Raji (cell line): ENCODE data around the gene KCNN3.

Source experiments
- POLR2A ChIP-seq: IDR thresholded peaks from 2 replicates; pipeline ENCODE4 v1.6.1; 2011; ENCODE audit warnings: low read depth, low read length, control low read depth; ENCODE audit not compliant: insufficient read depth

KCNN3 gene

DNA sequence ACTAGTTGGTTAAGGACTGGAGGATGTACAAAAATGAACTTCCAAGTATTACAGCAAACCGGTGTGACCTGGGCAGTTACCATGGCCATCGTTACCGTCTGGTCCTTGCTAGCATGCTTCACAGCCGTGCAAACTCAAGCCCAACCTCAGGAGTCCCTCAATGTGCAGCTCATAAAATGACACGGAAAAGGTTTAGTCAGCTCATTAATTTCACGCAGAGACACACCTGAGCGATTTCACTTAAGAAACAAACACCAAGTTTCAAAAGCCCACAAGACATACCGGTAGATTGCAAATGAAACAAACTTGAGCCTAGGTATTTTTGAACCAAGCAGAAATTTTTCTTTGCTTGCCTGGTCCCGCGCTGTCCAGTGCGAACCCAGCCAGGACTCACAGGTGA is 157.1 kb downstream of the KCNN3 start:
- no peak for TF ChIP-seq POLR2A

DNA sequence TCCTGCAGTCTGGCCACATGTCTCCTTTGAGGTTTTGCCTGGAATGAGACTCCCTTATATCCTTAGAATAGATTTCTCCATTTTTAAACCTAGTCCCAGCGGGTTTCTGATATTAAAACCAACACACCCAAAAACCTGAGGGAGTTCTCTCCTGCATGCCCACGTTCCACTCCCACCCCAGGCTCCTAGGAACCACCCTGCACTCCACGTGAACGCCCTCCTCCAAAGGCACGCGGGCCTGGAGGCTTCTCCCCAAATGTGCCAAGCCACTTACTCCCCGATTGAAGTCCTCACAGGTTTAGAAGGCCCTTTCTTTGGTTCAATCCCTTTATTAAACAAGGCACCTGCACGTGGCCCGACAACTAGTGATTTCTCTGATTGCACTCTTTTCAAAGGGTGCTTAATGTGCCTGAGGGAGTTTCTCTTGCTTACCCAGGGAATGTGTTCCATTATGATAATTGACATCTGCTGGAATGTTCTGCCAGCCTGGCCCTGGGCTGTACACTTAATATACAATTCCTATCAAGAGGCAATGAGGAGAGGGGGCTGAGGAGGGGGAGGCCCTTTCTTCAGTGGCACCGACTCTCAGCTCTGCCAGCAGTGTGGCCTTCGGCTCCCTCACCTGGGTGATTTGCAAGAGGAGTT is 157.8 kb downstream of the KCNN3 start:
- no peak for TF ChIP-seq POLR2A

DNA sequence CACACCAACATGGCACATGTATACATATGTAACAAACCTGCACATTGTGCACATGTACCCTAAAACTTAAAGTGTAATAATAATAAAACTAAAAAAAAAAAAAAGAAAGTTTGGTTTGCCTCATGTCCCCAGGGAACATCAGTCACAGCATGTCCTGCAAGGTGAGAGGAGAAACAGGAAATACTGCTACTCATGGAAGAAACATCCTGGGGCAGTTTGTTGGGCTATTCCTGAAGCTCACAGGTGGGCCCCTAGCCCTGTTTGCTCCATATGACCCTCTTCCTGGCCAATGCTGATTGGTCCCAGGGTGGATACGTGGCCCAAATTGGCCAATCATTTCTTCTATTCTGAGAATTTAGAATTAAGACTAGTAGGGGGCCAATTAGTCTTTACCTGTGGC is 158.7 kb downstream of the KCNN3 start:
- TF ChIP-seq POLR2A = no peak

DNA sequence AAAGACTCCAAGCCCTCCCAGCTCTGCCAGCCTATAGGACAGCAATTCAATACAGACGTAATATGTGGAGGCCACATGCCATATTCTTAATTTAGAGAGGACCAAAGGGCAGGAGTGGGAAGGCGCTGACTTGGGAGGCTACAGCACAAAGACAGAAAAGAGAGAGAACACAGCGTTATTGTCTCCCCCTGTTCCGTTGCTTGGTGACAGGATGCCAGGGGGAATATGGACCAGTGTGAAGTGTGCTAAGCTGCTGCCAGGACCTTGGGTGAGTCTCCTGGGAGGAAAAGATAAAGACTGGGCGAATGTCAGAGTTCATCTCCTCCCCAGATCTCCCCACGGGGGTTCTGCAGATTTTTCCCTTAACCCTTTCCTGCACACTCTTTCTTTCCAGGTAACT is 160.0 kb downstream of the KCNN3 start:
- no peak for TF ChIP-seq POLR2A

DNA sequence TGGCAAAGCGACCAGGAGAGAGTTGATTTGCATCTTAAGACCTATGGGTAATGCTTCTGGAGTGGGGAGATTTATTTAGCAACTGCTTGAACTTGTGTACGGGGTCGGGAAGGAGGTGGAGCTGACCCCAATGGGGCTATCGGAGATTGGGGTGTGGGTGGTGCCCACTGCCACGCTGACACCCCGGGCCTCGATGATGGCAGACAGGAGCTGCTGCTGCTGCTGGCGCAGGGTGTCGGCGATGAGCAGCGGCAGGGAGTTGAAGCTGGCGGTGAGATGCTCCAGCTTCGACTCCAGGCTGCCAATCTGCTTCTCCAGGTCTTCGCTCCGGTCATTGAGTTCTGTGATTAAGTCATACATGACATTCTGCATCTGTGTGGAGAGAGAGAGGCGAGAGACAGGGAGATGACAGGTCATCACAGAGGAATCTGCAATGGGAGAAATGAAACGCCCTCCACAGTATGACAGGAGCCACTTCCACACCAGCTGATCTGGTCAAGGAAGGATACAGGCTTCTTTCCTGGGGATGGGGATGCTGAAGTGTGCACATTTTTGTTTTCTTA is 162.1 kb downstream of the KCNN3 start:
- TF ChIP-seq POLR2A = no peak

DNA sequence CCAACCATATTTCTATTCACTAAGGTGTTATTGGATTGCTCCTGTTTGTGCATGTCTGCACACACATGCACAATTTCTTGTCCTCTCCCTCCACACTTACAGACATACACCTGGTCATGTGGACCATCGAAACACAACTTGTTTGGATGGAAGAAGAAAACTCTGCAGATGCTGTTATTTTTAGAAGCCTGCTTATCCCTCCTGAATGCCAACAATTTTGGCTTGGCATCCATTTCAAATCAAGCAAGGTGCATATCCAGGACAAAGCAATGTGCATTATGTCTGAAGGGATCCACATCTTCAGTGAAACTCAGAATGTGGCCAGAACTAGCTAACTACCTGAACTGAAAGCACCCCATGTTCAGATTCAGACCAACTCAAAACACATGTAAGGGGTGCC is 163.2 kb downstream of the KCNN3 start:
- TF ChIP-seq POLR2A = no peak

DNA sequence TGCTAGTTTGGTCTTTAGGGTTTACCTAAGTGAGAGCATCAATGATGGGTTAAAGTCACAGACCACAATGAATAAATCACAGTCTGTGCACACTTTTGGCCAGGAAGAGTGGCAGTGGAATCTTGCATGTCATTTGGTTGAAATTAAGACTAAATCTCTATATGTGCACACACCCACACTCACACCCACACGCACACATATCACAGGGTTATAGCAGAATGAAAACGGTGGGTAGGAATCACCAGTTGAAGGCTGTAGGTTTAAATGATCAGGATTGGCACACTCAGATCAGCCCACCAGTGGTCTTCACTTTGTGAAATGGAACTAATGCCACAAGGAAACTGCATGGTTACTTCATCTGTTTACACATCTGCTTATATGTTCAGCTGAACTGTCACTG is 164.5 kb downstream of the KCNN3 start:
- TF ChIP-seq POLR2A = no peak

DNA sequence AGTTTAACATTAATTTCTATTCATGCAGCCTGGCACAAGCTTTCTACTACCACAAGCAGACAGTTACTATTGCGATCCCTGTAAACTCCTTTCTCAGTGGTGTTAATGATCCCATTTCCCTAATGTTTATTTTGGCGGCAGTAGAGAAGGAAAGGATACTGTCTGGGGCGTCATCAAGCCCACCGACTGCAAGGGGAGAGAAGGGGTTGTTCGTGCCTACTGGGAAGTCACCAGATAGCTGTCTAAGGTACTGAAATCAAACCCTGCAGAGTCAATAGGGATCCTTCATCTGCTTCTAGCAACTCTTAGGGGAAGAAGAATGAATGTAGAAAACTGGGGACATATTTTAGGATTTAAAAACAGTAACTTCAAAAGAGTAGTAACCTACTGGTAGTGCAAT is 166.9 kb downstream of the KCNN3 start:
- no peak for TF ChIP-seq POLR2A

DNA sequence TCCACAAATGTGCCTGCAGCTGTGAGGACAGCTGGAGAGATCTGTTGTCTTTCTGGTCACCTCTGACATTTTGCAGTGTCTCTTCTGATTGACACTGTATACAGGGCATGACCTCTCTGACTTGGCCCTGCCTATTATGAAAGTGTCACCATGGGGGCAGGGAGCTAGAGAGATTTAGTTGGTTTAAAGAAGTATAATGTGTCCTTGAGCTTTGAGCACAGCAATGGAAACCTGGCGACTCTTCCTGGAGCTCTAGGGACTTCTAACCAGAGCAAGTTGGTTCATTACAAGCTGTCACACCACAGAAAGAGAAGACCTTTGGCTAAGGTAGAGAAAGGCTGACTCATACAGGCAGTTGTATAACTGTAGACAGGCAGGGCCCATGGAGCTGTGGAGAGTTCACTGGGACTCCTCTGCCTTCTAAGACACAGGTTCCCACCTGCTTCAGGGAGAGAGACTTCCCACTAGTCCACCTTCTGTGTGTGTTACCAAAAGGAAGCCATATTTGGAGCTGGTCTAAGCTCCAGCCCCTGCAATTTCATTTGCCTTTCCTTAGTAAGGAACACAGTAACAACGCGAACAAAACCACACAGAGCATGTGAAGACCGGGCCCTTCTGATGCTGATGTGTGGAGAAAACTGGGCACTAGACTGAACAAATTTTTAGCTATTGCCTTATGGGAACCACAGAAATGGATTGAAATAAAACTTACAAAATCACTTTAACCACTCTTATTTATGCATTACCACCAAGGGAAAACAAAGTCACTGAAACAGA is 171.6 kb downstream of the KCNN3 start:
- no peak for TF ChIP-seq POLR2A

DNA sequence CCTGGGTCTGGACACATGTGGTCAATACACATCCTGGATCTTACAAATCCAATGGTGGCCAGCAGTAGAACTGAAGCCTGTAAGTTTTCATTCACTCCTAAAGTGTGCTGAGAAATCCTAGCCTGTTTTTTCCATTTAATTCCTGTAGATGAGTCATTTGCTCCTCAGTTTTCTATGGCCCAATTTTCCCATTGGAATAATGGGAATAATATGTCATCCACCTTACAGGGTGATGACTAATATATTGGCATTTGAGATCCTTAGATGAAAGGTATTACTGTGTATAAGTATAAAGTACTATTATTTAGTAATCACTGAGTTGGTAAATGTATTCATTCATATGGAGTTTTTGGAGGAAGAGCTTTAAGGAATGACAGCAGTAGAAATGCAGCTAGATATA is 172.4 kb downstream of the KCNN3 start:
- no peak for TF ChIP-seq POLR2A

DNA sequence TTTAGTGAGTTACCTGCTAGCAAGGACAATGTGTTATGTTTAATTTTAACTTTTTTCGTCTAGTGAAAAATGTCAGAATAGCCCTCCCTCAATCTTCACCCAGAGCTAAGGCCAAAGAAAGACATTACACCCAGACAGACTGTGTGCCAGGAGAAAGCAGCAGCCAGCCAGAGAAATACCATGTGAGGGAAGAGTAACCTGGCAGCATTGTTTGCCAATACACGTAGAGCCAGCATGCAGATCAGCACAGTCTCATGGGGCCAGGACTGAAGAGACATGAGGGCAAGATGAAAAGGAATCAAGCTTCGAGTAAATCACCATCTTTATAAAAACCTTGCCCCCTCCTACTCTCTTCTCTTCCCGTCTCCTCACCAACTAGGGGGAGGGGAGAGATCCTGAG is 173.6 kb downstream of the KCNN3 start:
- no peak for TF ChIP-seq POLR2A

DNA sequence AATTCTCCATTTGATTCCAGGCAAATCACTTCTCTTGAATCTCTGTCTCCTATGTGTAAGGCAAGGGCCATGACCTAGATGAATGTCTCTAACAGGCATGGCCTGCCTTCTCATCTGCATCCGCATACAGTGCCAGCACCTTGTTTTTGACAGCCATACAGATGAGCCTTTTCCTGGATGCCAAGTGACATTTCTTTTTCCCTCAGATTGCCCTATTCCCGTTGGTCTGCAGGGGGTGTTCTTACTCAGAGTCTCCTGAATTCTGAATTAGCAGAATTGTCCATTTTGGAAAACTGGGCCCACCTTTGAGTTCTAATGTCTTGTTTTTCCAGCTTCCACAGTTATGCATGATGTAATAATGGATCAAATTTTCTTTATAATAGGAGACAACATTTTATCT is 174.1 kb downstream of the KCNN3 start:
- no peak for TF ChIP-seq POLR2A

DNA sequence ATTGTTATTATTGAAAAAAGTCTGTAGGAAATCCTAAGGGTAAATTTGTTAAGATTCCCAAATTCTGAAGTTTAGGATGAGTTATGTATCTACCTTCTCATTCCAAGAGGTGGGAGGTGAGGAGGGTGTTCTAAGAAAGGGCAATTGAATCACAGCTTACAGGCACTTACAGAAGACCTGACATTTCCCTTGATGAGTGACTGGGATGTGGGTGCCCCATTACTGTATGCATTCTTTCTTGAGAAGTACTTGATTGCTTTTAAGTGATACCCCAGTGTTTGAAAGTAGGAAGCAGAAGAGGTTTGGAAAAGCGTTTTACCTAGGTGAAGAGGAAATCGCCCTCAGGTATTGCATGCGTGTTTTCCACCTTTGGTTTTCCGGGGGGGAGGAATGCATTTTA is 175.1 kb downstream of the KCNN3 start:
- no peak for TF ChIP-seq POLR2A

DNA sequence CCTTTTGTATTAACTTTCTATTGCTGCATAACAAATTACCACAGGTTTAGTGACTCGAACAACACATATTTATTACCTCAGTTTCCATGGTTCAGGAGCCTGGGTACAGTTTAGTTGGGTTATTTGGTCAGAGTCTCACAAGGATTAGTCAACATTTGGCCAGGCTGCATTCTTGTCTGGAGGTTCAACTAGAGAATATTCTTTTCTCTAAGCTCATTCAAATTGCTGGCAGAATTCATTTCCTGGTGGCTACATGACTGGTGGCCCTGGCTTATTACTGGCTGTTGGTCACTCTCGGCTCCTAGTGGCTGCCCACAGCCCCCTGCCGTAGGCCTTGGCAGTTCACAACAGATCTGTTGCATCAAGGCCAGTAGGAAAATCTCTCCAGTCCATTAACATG is 181.0 kb downstream of the KCNN3 start:
- no peak for TF ChIP-seq POLR2A

DNA sequence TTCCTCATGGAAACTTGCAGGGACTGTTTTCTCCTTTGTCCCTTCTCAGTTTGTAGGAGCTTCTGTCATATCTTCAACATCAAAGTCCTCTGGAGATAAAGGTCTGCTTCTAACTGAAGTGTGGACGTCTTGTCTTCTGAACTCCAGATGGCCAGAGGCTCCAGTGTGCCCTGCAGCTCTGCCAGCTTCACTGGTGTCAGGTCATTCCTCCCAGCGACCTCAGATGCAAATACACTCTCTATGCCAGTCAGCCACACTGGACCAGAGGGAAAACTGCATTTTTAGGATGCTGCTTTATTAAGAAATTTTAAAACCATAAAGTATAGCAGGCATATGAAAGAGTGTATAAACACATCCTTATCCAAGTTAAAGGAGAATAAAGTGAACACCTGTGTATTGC is 183.6 kb downstream of the KCNN3 start:
- no peak for TF ChIP-seq POLR2A

DNA sequence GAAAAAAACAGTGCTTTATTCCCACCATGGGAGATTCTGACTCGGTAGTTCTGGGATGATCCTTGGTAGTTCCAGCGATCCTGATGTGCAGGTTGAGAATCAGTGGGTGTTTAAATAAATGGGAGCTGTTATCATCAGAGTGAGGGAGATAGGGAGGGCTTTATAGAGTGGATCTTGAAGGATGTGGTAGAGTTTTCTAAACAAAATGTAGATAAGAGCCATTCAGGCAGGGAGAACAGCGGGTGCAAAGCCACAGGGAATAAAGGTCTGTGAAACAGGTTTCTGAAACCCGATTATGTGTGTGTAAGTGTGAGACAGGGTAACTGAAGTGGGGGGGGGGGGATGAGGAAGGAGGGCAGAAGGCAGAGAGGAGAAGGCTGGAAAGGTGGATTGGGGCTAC is 186.3 kb downstream of the KCNN3 start:
- no peak for TF ChIP-seq POLR2A
